Left ventricle myocardium inferior (tissue), 1 donor: ENCODE data around the gene NINJ2. TPM values are rescaled to one million over a fixed set of nuclear protein-coding genes. Genes with fewer than 3 reads are reported as not detected.

Experiments
- DNase-seq: peaks from one replicate; pipeline ENCODE4 v3.0.0-alpha.2; 2020
- H3K27ac ChIP-seq: fragments of 200-600 bp; replicated peaks from 2 replicates; pipeline ENCODE4 v1.8.0; 2021
- H3K27me3 ChIP-seq: fragments of 200-600 bp; 2 replicates; pipeline ENCODE4 v1.8.0; 2021; ENCODE audit warnings: low read depth
- H3K36me3 ChIP-seq: fragments of 200-600 bp; 2 replicates; pipeline ENCODE4 v1.8.0; 2021
- H3K4me1 ChIP-seq: fragments of 200-600 bp; 2 replicates; pipeline ENCODE4 v1.8.0; 2021
- H3K4me3 ChIP-seq: fragments of 200-600 bp; 2 replicates; pipeline ENCODE4 v1.8.0; 2021; ENCODE audit warnings: mild to moderate bottlenecking, moderate library complexity
- H3K9me3 ChIP-seq: fragments of 200-600 bp; replicated peaks from 2 replicates; pipeline ENCODE4 v1.8.0; 2021
- CTCF ChIP-seq: fragments of 200-600 bp; IDR thresholded peaks from 2 replicates; pipeline ENCODE4 v1.8.0; 2021; ENCODE audit warnings: antibody characterized with exemption, mild to moderate bottlenecking, borderline replicate concordance
- intact Hi-C: fragments of 100-400 bp; cut with micrococcal nuclease; formaldehyde crosslinking; loops from one replicate; pipeline ENCODE4 v1.11.0; 2022
- total RNA-seq: library from RNA; stranded (reverse); fragmentation: NEBNext Ultra II Directional; extraction: Animal tissue kit (Norgen Biotek cat#: 25700); gene quantifications from one replicate; pipeline ENCODE4 v1.2.1, GENCODE V29; 2021
- donor health status: DM: no; HTN: yes; CAD: no; lungs with severe emphysema.

NINJ2 gene
- total RNA-seq, 1 donor from 2014 or later, result 4.6 TPM

- DNase-seq, result no peak
- Histone ChIP-seq H3K36me3 (no peaks in the 10 kb centered on the region), H3K27ac (no peak overlapping the region), H3K9me3 (peaks cover 11% of the 10 kb centered on the region), H3K4me1 (peaks cover 14% of the 10 kb centered on the region), H3K27me3 (no peaks in the 10 kb centered on the region), H3K4me3 (no peak overlapping the region)
- no peak for TF ChIP-seq CTCF
- intact Hi-C loops, result no loop called here
Measured at GRCh38 chr12:534216-534615, 129.0 kb downstream of the NINJ2 start.

GRCh38 chr12:533718-534117 lies 129.5 kb downstream of the NINJ2 start:
- intact Hi-C loops, result no loop called here
- no peaks in the 10 kb centered on the region for H3K36me3 ChIP-seq
- peaks cover 9% of the 10 kb centered on the region for H3K4me1 ChIP-seq
- no peak overlapping the region for H3K27ac ChIP-seq
- TF ChIP-seq CTCF, result no peak
- DNase-seq, result no peak
- peaks cover 11% of the 10 kb centered on the region for H3K9me3 ChIP-seq
- no peak overlapping the region for H3K4me3 ChIP-seq
- no peaks in the 10 kb centered on the region for H3K27me3 ChIP-seq

- Histone ChIP-seq H3K27me3 (no peaks in the 10 kb centered on the region), H3K36me3 (no peaks in the 10 kb centered on the region), H3K4me3 (no peak overlapping the region), H3K9me3 (peaks cover 11% of the 10 kb centered on the region), H3K27ac (no peak overlapping the region), H3K4me1 (peaks cover 2% of the 10 kb centered on the region)
- no peak for TF ChIP-seq CTCF
- intact Hi-C loops, result no loop called here
- no peak for DNase-seq
Measured at GRCh38 chr12:532908-533565, 130.2 kb downstream of the NINJ2 start.

GRCh38 chr12:531951-532585 lies 131.2 kb downstream of the NINJ2 start:
- no peak for DNase-seq
- H3K36me3 ChIP-seq, result no peaks in the 10 kb centered on the region
- no peaks in the 10 kb centered on the region for H3K4me1 ChIP-seq
- intact Hi-C loops, result no loop called here
- no peaks in the 10 kb centered on the region for H3K27me3 ChIP-seq
- H3K4me3 ChIP-seq, result no peak overlapping the region
- no peak overlapping the region for H3K27ac ChIP-seq
- TF ChIP-seq CTCF, result no peak
- H3K9me3 ChIP-seq, result peaks cover 11% of the 10 kb centered on the region

- TF ChIP-seq CTCF, result no peak
- no peaks in the 10 kb centered on the region for H3K4me1 ChIP-seq
- H3K27ac ChIP-seq, result no peak overlapping the region
- peaks cover 11% of the 10 kb centered on the region for H3K9me3 ChIP-seq
- DNase-seq, result no peak
- no peaks in the 10 kb centered on the region for H3K27me3 ChIP-seq
- no peaks in the 10 kb centered on the region for H3K36me3 ChIP-seq
- intact Hi-C loops, result no loop called here
- no peak overlapping the region for H3K4me3 ChIP-seq
Measured at GRCh38 chr12:530821-531220, 132.4 kb downstream of the NINJ2 start.
